PC-3 (cell line): ENCODE measurements around the gene MAPK7. TPM values are rescaled to one million over a fixed set of nuclear protein-coding genes. Genes with fewer than 3 reads are reported as not detected.

Source experiments
- ATAC-seq: fragments of 200-7000 bp; cut with Tn5 transposase; 2 replicates; pipeline ENCODE4 v1.9.1; 2020; ENCODE audit warnings: mild to moderate bottlenecking, moderate library complexity
- BruUV-seq: library from RNA; stranded (reverse); fragments of 400-500 nt; replicated peaks from 2 replicates; lab custom pipeline; 2021; lab: Mats Ljungman, UMichigan
- CTCF ChIA-PET: fragments of 300-600 bp; sonication (Branson Sonifier 250); formaldehyde crosslinking; loops from one replicate; lab custom pipeline; 2022; ENCODE audit warnings: antibody characterized with exemption; lab: Charles Lee
- POLR2A ChIA-PET: fragments of 300-600 bp; sonication (Branson Sonifier 250); formaldehyde crosslinking; loops from one replicate; lab custom pipeline; 2022; ENCODE audit warnings: antibody characterized with exemption; ENCODE audit not compliant: unreplicated experiment; lab: Charles Lee
- DNase-seq: peaks from one replicate; pipeline ENCODE4 v3.0.0-alpha.2; 2015
- H2AFZ ChIP-seq: fragments of 300-600 bp; sonication (generic); 2 replicates; pipeline ENCODE4 v1.6.0; 2016; ENCODE audit warnings: antibody characterized with exemption, low read length
- H3F3A ChIP-seq: fragments of 300-600 bp; sonication (generic); one replicate; pipeline ENCODE4 v1.6.0; 2017; ENCODE audit warnings: antibody characterized with exemption, low read length, control low read depth, mild to moderate bottlenecking; ENCODE audit not compliant: unreplicated experiment
- H3K27ac ChIP-seq: fragments of 300-600 bp; sonication (generic); 2 replicates; pipeline ENCODE4 v1.5.1; 2016; ENCODE audit warnings: mild to moderate bottlenecking, low read length
- H3K27me3 ChIP-seq: fragments of 300-600 bp; sonication (generic); 2 replicates; pipeline ENCODE4 v1.6.1; 2016; ENCODE audit warnings: low read length, mixed read lengths
- H3K36me3 ChIP-seq: fragments of 300-600 bp; sonication (generic); 2 replicates; pipeline ENCODE4 v1.6.1; 2016; ENCODE audit warnings: low read depth, mixed run types, low read length, mixed read lengths
- H3K4me1 ChIP-seq: fragments of 300-600 bp; sonication (generic); 2 replicates; pipeline ENCODE4 v1.5.1; 2016; ENCODE audit warnings: low read length; ENCODE audit not compliant: insufficient read depth
- H3K4me2 ChIP-seq: fragments of 300-600 bp; sonication (generic); 2 replicates; pipeline ENCODE4 v1.6.0; 2016; ENCODE audit warnings: low read length
- H3K4me3 ChIP-seq: fragments of 300-600 bp; sonication (generic); 2 replicates; pipeline ENCODE4 v1.5.1; 2016; ENCODE audit warnings: mild to moderate bottlenecking, low read length, mixed read lengths
- H3K79me2 ChIP-seq: fragments of 300-600 bp; sonication (generic); 2 replicates; pipeline ENCODE4 v1.6.1; 2017; ENCODE audit warnings: low read length, mixed read lengths
- H3K9ac ChIP-seq: fragments of 300-600 bp; sonication (generic); 2 replicates; pipeline ENCODE4 v1.6.0; 2016; ENCODE audit warnings: mild to moderate bottlenecking, low read length
- H3K9me2 ChIP-seq: fragments of 300-600 bp; sonication (generic); replicated peaks from 2 replicates; pipeline ENCODE4 v1.6.1; 2016; ENCODE audit warnings: mixed run types, low read length, mixed read lengths
- H3K9me3 ChIP-seq: fragments of 300-600 bp; sonication (generic); 2 replicates; pipeline ENCODE4 v1.6.1; 2016; ENCODE audit warnings: low read length, mixed read lengths
- H4K20me1 ChIP-seq: fragments of 300-600 bp; sonication (generic); 2 replicates; pipeline ENCODE4 v1.6.1; 2016; ENCODE audit warnings: low read length, mixed read lengths
- EZH2 ChIP-seq: fragments of 300-600 bp; sonication (generic); IDR thresholded peaks from one replicate; pipeline ENCODE4 v1.6.1; 2017; ENCODE audit warnings: antibody characterized with exemption, mild to moderate bottlenecking, low read length; ENCODE audit not compliant: unreplicated experiment
- EZH2phosphoT487 ChIP-seq: fragments of 300-600 bp; sonication (generic); IDR thresholded peaks from 2 replicates; pipeline ENCODE4 v1.6.1; 2018; ENCODE audit warnings: mild to moderate bottlenecking, antibody characterized with exemption, low read length, borderline replicate concordance
- intact Hi-C: fragments of 100-400 bp; cut with micrococcal nuclease; formaldehyde crosslinking; loops from 2 replicates; pipeline ENCODE4 v1.9.0; 2023
- total RNA-seq: library from RNA; depleted of rRNA; stranded (reverse); fragments of >200 nt; gene quantifications from 2 replicates; pipeline ENCODE4 v1.2.3, GENCODE V29; 2014
- TF ChIP-seq, protein P1 (sequence below): fragments of 300-600 bp; sonication (generic); conservative IDR thresholded peaks from 2 replicates; pipeline ENCODE4 v1.5.1; 2017; ENCODE audit warnings: antibody characterized with exemption, low read depth, mild to moderate bottlenecking, low read length

MAPK7 gene
- total RNA-seq, 1 experiment from 2014 or later, result 9.8 TPM

- no peaks in the 10 kb centered on the region; the same call in 1 of the 2 replicates for H3K36me3 ChIP-seq
- POLR2A ChIA-PET, result no interaction called here
Observed at GRCh38 chr17:19331543-19332245, 46.6 kb upstream of the MAPK7 start.

DNA sequence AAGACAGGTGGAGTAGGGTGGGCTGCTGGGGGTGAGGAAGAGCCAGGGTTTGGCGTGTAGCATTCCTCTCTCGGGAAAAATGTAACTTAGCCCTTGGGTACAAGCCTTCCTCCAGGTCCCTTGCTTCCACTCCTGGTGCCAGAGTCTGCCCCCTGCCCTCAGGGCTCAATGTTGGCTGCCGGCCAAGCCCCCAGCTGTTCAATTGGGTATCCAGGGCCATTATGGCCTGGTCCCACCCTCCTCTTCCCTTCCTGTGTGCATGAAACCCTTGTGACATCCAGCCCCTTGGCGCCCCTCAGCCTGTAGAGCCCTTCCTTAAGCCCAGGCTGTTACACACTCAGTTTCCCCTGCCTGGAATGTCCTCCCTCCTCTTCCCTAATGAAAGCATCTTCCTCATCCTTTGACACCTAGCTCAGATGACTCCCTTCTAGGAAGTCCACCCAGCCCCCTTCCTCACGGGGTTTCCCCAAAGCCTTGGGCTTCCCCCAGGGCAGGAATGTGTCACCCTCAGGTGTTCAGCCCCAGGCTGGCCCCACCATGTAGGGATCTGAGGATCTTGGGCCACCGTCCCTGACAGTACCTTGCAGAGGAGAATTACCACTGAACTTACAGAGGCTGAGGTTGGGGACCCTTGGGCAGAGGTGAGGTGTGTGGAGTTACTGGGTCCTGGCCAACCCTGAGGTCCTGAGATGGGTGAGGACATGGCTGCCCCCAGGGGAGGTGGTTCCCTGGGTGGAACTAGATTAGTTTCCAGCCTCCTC is 45.7 kb upstream of the MAPK7 start:
- POLR2A ChIA-PET, result no interaction called here
- Histone ChIP-seq H2AFZ (no peak overlapping the region), H3K9ac (no peak overlapping the region), H4K20me1 (no peaks in the 10 kb centered on the region), H3K79me2 (no peaks in the 10 kb centered on the region), H3F3A (no peaks in the 10 kb centered on the region), H3K4me3 (no peak overlapping the region), H3K36me3 (no peaks in the 10 kb centered on the region; the same call in 1 of the 2 replicates), H3K27ac (no peak overlapping the region), H3K4me1 (peaks cover 2% of the 10 kb centered on the region), H3K9me2 (no peaks in the 10 kb centered on the region), H3K9me3 (no peaks in the 10 kb centered on the region), H3K27me3 (no peaks in the 10 kb centered on the region), H3K4me2 (no peak overlapping the region)
- BruUV-seq, result no TSS peak
- ATAC-seq (no peak), DNase-seq (no peak)
- intact Hi-C loops, result no loop called here
- CTCF ChIA-PET, result no interaction called here
- TF ChIP-seq EZH2 (no peak), EZH2phosphoT487 (no peak)
- TF ChIP-seq, protein P1, sequence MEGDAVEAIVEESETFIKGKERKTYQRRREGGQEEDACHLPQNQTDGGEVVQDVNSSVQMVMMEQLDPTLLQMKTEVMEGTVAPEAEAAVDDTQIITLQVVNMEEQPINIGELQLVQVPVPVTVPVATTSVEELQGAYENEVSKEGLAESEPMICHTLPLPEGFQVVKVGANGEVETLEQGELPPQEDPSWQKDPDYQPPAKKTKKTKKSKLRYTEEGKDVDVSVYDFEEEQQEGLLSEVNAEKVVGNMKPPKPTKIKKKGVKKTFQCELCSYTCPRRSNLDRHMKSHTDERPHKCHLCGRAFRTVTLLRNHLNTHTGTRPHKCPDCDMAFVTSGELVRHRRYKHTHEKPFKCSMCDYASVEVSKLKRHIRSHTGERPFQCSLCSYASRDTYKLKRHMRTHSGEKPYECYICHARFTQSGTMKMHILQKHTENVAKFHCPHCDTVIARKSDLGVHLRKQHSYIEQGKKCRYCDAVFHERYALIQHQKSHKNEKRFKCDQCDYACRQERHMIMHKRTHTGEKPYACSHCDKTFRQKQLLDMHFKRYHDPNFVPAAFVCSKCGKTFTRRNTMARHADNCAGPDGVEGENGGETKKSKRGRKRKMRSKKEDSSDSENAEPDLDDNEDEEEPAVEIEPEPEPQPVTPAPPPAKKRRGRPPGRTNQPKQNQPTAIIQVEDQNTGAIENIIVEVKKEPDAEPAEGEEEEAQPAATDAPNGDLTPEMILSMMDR, result no peak

More at GRCh38 chr17:19331543-19332245, 46.6 kb upstream of the MAPK7 start:
- DNase-seq, result no peak
- no TSS peak for BruUV-seq
- TF ChIP-seq, protein P1, result no peak
- TF ChIP-seq EZH2 (no peak), EZH2phosphoT487 (no peak)
- no peak overlapping the region for H2AFZ ChIP-seq
- no peak overlapping the region for H3K9ac ChIP-seq
- H3K9me3 ChIP-seq, result no peaks in the 10 kb centered on the region
- no peaks in the 10 kb centered on the region for H3K27me3 ChIP-seq
- CTCF ChIA-PET, result no interaction called here
- H3K4me2 ChIP-seq, result no peak overlapping the region
- no peaks in the 10 kb centered on the region for H3K9me2 ChIP-seq
- no peak for ATAC-seq
- no peaks in the 10 kb centered on the region for H4K20me1 ChIP-seq
- no peak overlapping the region for H3K4me3 ChIP-seq
- no peak overlapping the region for H3K27ac ChIP-seq
- intact Hi-C loops, result no loop called here
- peaks cover 11% of the 10 kb centered on the region for H3K4me1 ChIP-seq
- H3F3A ChIP-seq, result no peaks in the 10 kb centered on the region
- H3K79me2 ChIP-seq, result no peaks in the 10 kb centered on the region

DNA sequence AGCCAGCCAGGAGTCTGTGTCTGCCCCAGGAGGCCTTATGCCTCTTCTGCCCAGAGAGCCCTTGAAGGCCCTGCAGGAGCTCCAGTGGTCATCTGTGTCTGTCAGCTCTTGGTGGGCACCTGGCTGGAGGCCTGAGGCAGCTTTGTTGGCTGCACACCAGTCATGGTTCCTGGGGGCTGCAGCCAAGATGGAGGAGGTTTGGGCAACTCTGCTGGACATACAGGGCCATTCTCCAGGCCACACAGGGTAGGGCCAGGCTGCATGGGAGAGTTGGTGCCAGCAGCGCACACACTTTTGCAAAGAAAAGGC is 45.2 kb upstream of the MAPK7 start:
- no peaks in the 10 kb centered on the region for H3F3A ChIP-seq
- H3K4me2 ChIP-seq, result no peak overlapping the region
- no TSS peak for BruUV-seq
- TF ChIP-seq EZH2, result no peak
- TF ChIP-seq EZH2phosphoT487, result no peak
- TF ChIP-seq, protein P1, result no peak
- no peak overlapping the region for H3K4me3 ChIP-seq
- no peaks in the 10 kb centered on the region for H3K36me3 ChIP-seq
- H3K27ac ChIP-seq, result no peak overlapping the region
- no peaks in the 10 kb centered on the region for H3K9me2 ChIP-seq
- no peaks in the 10 kb centered on the region for H4K20me1 ChIP-seq
- ATAC-seq (no peak), DNase-seq (no peak)
- intact Hi-C loops, result no loop called here
- no peaks in the 10 kb centered on the region for H3K27me3 ChIP-seq
- POLR2A ChIA-PET, result no interaction called here
- no peak overlapping the region for H2AFZ ChIP-seq
- no peaks in the 10 kb centered on the region for H3K79me2 ChIP-seq
- CTCF ChIA-PET, result no interaction called here
- no peaks in the 10 kb centered on the region for H3K9me3 ChIP-seq
- H3K9ac ChIP-seq, result no peak overlapping the region
- no peaks in the 10 kb centered on the region for H3K4me1 ChIP-seq
